Astrocyte of the cerebellum (primary cell): ENCODE results near the gene SERPING1.
"Not testable (repeated sequence)": the region's sequence is repeated elsewhere in the genome, so short reads cannot be mapped to it uniquely, and the experiment has no call there.

ENCODE experiments used
- DNase-seq: peaks from one replicate; pipeline ENCODE4 v3.0.0-alpha.2; 2011; ENCODE audit warnings: low read depth
- H3K4me3 ChIP-seq: 2 replicates; pipeline ENCODE4 v1.5.1; 2011; ENCODE audit warnings: mild to moderate bottlenecking, low read depth, low read length, moderate library complexity
- CTCF ChIP-seq: IDR thresholded peaks from 2 replicates; pipeline ENCODE4 v1.5.1; 2012; ENCODE audit warnings: low read length, low read depth, moderate library complexity, mild to moderate bottlenecking; ENCODE audit errors: missing control alignments
- in situ Hi-C: cut with HindIII; loops from 2 replicates; pipeline ENCODE4 v1.10.0; 2017; ENCODE audit warnings: low sequenced_read_pairs

SERPING1 gene

DNA sequence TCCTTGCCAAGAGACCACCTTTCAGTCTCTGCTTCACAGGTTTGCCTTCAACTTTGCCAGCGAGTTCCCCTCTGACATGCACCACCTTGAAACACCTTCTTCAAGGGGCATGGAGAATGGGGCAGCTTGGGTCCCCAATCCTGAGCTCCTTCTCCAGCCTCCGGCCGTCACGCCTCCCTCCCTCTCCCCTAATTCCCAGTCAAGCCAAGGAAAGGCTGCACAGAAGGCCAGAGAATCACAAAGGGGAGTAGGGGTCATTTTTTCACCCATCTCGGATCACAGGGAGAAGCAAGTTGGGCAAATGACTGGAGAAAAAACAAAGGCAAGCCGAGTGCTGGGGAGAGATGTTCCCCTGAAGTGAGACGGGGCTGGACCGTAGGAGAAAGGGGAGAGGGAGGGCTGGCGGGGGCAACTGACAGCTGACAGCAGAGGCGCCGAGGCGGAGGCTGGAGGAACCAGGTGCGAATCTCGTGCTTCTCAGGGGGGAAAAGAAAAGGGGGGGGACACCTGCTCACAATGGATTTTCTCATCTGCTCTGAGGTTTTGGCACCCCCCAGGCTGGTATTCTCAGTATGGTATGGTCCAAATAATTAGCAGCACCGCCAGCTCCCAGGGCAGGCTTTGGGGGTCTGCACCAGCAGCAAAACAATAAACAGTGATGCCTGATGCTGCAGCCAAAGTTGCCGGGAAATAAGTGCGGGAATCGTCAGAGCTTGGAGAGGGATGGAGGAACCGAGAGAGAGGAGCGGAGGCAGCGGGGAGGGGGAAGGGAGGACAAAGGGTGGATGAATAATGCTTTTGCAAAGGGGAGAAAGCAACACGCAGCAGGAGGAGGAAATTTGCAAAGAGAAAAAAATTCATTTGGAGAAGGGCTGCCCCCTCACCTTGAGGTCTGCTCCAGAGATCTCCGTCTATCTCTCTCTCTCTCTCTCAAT is 51.6 kb downstream of the SERPING1 start:
- in situ Hi-C loops, result no loop called here

GRCh38 chr11:57649826-57650738 is 52.6 kb downstream of the SERPING1 start, which contains the start of gene YPEL4:
Gene YPEL4, minus strand, starts transcription at chr11:57649912. Its CDS starts 2,805 bp downstream, at chr11:57647107.
- peak; percentile 46 for DNase-seq
- in situ Hi-C loops, result no loop called here
- H3K4me3 ChIP-seq, result peak within 1 kb of the TSS; percentile 45
- TF ChIP-seq CTCF, result no peak

More for the DNA sequence above, 51.6 kb downstream of the SERPING1 start:
- TF ChIP-seq CTCF, result no peak
- no peak for DNase-seq
- peak overlapping the region; percentile 45 for H3K4me3 ChIP-seq

DNA sequence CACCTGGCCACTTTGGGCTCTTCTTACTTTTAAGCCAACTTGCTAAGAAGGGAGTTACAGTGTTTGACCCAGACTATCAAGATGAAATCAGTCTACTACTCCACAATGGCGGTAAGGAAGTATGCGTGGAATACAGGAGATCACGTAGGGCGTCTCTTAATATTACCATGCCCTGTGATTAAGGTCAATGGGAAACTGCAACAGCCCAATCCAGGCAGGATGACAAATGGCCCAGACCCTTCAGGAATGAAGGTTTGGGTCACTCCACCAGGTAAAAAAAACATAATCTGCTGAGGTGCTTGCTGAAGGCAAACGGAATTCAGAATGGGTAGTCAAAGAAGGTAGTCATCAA is 53.2 kb downstream of the SERPING1 start:
- DNase-seq, result no peak
- H3K4me3 ChIP-seq, result no peak overlapping the region
- in situ Hi-C loops, result no loop called here
- no peak for TF ChIP-seq CTCF

- H3K4me3 ChIP-seq, result no peak overlapping the region
- in situ Hi-C loops, result no loop called here
- no peak for TF ChIP-seq CTCF
- DNase-seq, result no peak
Measured at GRCh38 chr11:57651408-57651807, 53.9 kb downstream of the SERPING1 start.

DNA sequence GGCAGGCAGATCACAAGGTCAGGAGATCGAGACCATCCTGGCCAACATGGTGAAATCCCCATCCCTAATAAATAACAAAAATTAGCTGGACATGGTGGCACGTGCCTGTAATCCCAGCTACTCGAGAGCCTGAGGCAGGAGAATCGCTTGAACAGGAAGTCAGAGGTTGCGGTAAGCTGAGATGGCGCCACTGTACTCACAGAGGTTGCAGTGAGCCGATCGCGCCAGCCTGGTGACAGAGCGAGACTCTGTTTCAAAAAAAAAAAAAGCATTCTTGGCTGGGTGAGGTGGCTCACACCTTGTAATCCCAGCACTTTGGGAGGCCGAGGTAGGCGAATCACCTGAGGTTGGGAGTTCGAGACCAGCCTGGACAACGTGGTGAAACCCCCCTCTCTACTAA is 54.7 kb downstream of the SERPING1 start:
- DNase-seq, H3K4me3 ChIP-seq, in situ Hi-C loops: not testable (repeated sequence)

- no peak overlapping the region for H3K4me3 ChIP-seq
- no peak for TF ChIP-seq CTCF
- no peak for DNase-seq
- in situ Hi-C loops, result no loop called here
Measured at GRCh38 chr11:57652662-57653061, 55.2 kb downstream of the SERPING1 start.
